Measurements from ENCODE around the gene MYO1B. TPM values are rescaled to one million over a fixed set of nuclear protein-coding genes. Genes with fewer than 3 reads are reported as not detected.

MYO1B gene
- total RNA-seq: 113 and 151 TPM in 2 replicates
- 91.0 and 194 TPM in 2 replicates for polyA plus RNA-seq
- polyA plus RNA-seq (2012): 62.6 and 130 TPM in 2 replicates
- polyA minus RNA-seq (ENCODE audit: low replicate concordance): 51.0 and 65.5 TPM in 2 replicates

DNA sequence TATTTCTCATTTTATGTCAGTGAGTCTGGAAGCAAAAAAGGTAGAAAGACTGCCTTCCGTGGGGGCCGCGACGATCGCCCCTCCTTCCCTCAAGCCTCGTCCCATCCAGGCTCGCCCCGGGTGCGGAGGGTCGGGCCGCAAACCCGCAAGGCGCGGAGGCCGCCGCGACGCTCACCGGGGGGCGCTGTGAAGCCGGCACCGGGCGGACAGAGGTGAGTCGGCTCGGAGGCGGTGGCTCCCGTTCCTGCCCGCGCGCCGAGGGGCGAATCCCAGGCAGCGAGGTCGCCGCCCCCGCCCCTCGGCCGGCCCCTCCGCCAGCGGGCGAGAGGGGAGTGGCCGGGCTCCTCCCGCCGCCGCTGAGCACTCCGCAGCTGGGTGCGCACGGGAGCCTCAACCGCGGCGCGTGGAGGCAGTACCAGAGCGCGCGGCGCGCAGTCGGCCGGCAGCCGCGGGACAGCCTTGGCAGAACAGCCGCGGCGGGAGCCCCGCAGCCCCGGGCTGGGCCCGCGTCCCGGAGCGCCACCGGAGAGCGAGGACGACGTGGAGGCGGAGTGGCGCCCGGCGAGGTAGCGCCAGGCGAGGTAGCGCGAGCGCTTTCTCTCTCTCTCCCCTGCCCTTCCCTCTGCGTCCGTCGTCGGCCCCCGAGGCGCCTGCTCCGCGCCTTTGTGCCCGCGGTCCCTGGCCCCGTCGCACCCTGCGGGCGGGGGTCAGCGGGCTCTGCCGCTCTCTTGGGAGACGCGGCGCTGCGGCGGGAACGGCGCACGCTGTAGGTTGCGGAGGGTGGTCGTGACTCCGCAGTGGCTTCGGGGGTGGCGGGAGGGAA is at the start of gene MYO1B:
TSS of gene MYO1B (plus strand) at position 359 of the 823 bp plus-strand sequence. CDS start 31,492 bp downstream, outside the sequence.
- Histone ChIP-seq H2AFZ (ENCODE audit: low read length) (peak within 1 kb of the TSS; percentile 36), H3K4me1 (ENCODE audit: control insufficient read depth, extremely low read depth, insufficient read depth, low read length) (peaks cover 16% of the 10 kb centered on the region), H3K27me3 (ENCODE audit: control insufficient read depth, insufficient read depth, low read length) (no peaks in the 10 kb centered on the region), H3K4me2 (ENCODE audit: extremely low read depth, insufficient read depth, low read length) (peak within 1 kb of the TSS; percentile 98), H4K20me1 (ENCODE audit: control insufficient read depth, extremely low read depth, insufficient read depth, low read length) (no peaks in the 10 kb centered on the region), H3K27ac (ENCODE audit: insufficient read depth, low read length) (peak within 1 kb of the TSS; percentile 80), H3K79me2 (ENCODE audit: control insufficient read depth, insufficient read depth, low read length) (peaks cover 49% of the 10 kb centered on the region), H3K36me3 (ENCODE audit: control insufficient read depth, insufficient read depth, low read length) (no peaks in the 10 kb centered on the region), H3K4me3 (replicated peaks in 1 of 4; ENCODE audit: control extremely low read depth in 1 of 4, insufficient read depth in 1 of 4, low read depth in 3 of 4, low read length in 4 of 4) (peak within 1 kb of the TSS; percentile 80 to 93 (median 84)), H3K9ac (ENCODE audit: insufficient read depth, low read length) (peak within 1 kb of the TSS; percentile 90), H3K9me3 (ENCODE audit: control insufficient read depth, insufficient read depth, low read depth, low read length) (no peaks in the 10 kb centered on the region)
- no peak for TF ChIP-seq EZH2 (IDR thresholded peaks at IDR 0.05; ENCODE audit: low read length, missing control alignments)
- peak; percentile 34 to 43 for TF ChIP-seq CTCF (conservative IDR thresholded peaks at IDR 0.05 in 1 of 2, IDR thresholded peaks at IDR 0.05 in 1 of 2; ENCODE audit: low read depth in 1 of 2, low read length in 2 of 2)
- peak; percentile 68 to 83 for DNase-seq (ENCODE audit: low read depth in 2 of 2)

DNA sequence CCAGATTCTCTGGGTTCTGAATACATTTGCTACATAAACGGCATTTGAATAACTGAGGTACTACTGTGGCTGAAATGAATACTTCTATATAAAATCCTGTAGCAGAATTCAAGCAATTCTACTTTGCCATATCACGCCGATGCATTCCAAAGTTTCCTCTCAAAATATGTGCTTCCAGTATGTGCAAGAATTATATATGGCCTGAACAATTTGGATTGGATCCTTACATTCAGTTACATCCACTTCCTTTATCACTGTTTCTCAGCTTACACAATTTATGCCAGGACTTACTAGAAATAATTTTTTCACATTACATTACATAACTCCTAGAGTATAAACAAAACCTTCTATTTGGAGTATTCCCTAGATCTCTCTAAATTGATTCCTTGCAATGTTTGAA is 48.1 kb upstream of the MYO1B start:
- no peak overlapping the region for H2AFZ ChIP-seq (ENCODE audit: low read length)
- H3K27me3 ChIP-seq (ENCODE audit: control insufficient read depth, insufficient read depth, low read length): no peaks in the 10 kb centered on the region
- TF ChIP-seq EZH2 (IDR thresholded peaks at IDR 0.05; ENCODE audit: low read length, missing control alignments): no peak
- TF ChIP-seq CTCF (conservative IDR thresholded peaks at IDR 0.05 in 1 of 2, IDR thresholded peaks at IDR 0.05 in 1 of 2; ENCODE audit: low read depth in 1 of 2, low read length in 2 of 2): no peak
- DNase-seq (ENCODE audit: low read depth in 2 of 2): no peak
- H3K4me1 ChIP-seq (ENCODE audit: control insufficient read depth, extremely low read depth, insufficient read depth, low read length): peaks cover under 1% of the 10 kb centered on the region
- H3K9ac ChIP-seq (ENCODE audit: insufficient read depth, low read length): no peak overlapping the region
- H3K9me3 ChIP-seq (ENCODE audit: control insufficient read depth, insufficient read depth, low read depth, low read length): no peaks in the 10 kb centered on the region
- H3K27ac ChIP-seq (ENCODE audit: insufficient read depth, low read length): no peak overlapping the region
- H3K79me2 ChIP-seq (ENCODE audit: control insufficient read depth, insufficient read depth, low read length): no peaks in the 10 kb centered on the region
- no peak overlapping the region for H3K4me3 ChIP-seq (replicated peaks in 1 of 4; ENCODE audit: control extremely low read depth in 1 of 4, insufficient read depth in 1 of 4, low read depth in 3 of 4, low read length in 4 of 4)
- no peaks in the 10 kb centered on the region for H3K36me3 ChIP-seq (ENCODE audit: control insufficient read depth, insufficient read depth, low read length)
- H4K20me1 ChIP-seq (ENCODE audit: control insufficient read depth, extremely low read depth, insufficient read depth, low read length): no peaks in the 10 kb centered on the region
- H3K4me2 ChIP-seq (ENCODE audit: extremely low read depth, insufficient read depth, low read length): no peak overlapping the region

DNA sequence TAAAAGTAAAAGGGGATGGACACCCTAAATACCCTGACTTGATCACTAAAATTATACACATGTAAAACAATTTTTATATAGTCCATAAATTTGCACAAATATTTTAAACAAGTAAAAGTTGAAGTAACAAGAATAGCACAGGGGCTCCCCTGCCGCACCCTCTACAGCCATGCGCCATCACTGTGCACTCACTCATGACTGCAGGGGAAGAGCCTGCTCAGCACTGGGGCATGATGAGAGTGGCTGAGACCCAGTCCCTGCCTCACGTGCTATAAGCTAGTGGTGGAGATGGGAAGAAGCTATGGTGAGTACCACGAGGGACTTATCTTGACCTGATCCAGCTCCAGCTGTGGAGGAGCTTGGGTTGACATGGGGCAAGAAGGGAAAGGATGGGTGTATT is 46.9 kb upstream of the MYO1B start:
- DNase-seq (ENCODE audit: low read depth in 2 of 2): no peak
- Histone ChIP-seq H3K27me3 (ENCODE audit: control insufficient read depth, insufficient read depth, low read length) (no peaks in the 10 kb centered on the region), H3K79me2 (ENCODE audit: control insufficient read depth, insufficient read depth, low read length) (no peaks in the 10 kb centered on the region), H3K9ac (ENCODE audit: insufficient read depth, low read length) (no peak overlapping the region), H3K27ac (ENCODE audit: insufficient read depth, low read length) (no peak overlapping the region), H2AFZ (ENCODE audit: low read length) (no peak overlapping the region), H3K9me3 (ENCODE audit: control insufficient read depth, insufficient read depth, low read depth, low read length) (no peaks in the 10 kb centered on the region), H4K20me1 (ENCODE audit: control insufficient read depth, extremely low read depth, insufficient read depth, low read length) (no peaks in the 10 kb centered on the region), H3K4me3 (replicated peaks in 1 of 4; ENCODE audit: control extremely low read depth in 1 of 4, insufficient read depth in 1 of 4, low read depth in 3 of 4, low read length in 4 of 4) (no peak overlapping the region), H3K4me1 (ENCODE audit: control insufficient read depth, extremely low read depth, insufficient read depth, low read length) (peaks cover 6% of the 10 kb centered on the region), H3K4me2 (ENCODE audit: extremely low read depth, insufficient read depth, low read length) (no peak overlapping the region), H3K36me3 (ENCODE audit: control insufficient read depth, insufficient read depth, low read length) (no peaks in the 10 kb centered on the region)
- no peak for TF ChIP-seq EZH2 (IDR thresholded peaks at IDR 0.05; ENCODE audit: low read length, missing control alignments)
- no peak for TF ChIP-seq CTCF (conservative IDR thresholded peaks at IDR 0.05 in 1 of 2, IDR thresholded peaks at IDR 0.05 in 1 of 2; ENCODE audit: low read depth in 1 of 2, low read length in 2 of 2)

All from fibroblast of lung (primary cell).